H1 (cell line): ENCODE results near the gene PDHX. TPM values are rescaled to one million over a fixed set of nuclear protein-coding genes. Genes with fewer than 3 reads are reported as not detected.

Source experiments
- CTCF ChIA-PET: fragments of 300-600 bp; sonication (Branson Sonifier 250); formaldehyde crosslinking; loops from one replicate; lab custom pipeline; 2021; ENCODE audit not compliant: partially characterized antibody; lab: Charles Lee
- POLR2A ChIA-PET: fragments of 300-600 bp; sonication (Branson Sonifier 250); formaldehyde crosslinking; loops from one replicate; lab custom pipeline; 2021; ENCODE audit warnings: inconsistent platforms; ENCODE audit not compliant: partially characterized antibody; lab: Charles Lee
- DNase-seq, 2 experiments: peaks; one replicate each; pipeline versions ENCODE4 v3.0.0 to v3.0.0-alpha.2; 2010 to 2022; ENCODE audit warnings: low spot score in 2 of 2, low read depth in 1 of 2, mixed read lengths in 1 of 2
- FAIRE-seq: peaks from 2 replicates; lab custom pipeline; 2011; peaks lifted over from hg19 to GRCh38; lab: Jason Lieb, UNC
- H2AFZ ChIP-seq: 2 replicates; pipeline ENCODE4 v1.8.1; 2012; ENCODE audit warnings: low read length, inconsistent platforms
- H2AK5ac ChIP-seq: 2 replicates; pipeline ENCODE4 v1.6.1; 2013; ENCODE audit warnings: low read depth, low read length
- H2BK120ac ChIP-seq: replicated peaks from 2 replicates; pipeline ENCODE3; 2013; ENCODE audit warnings: low read depth, low read length, inconsistent platforms
- H2BK12ac ChIP-seq: 2 replicates; pipeline ENCODE4 v1.6.1; 2013; ENCODE audit warnings: low read depth, low read length
- H2BK15ac ChIP-seq: 2 replicates; pipeline ENCODE4 v1.6.1; 2013; ENCODE audit warnings: low read length
- H2BK20ac ChIP-seq: 2 replicates; pipeline ENCODE4 v1.6.1; 2013; ENCODE audit warnings: low read length
- H2BK5ac ChIP-seq: 2 replicates; pipeline ENCODE4 v1.6.1; 2013; ENCODE audit warnings: low read depth, low read length
- H3K14ac ChIP-seq: 2 replicates; pipeline ENCODE4 v1.6.1; 2013; ENCODE audit warnings: inconsistent platforms; ENCODE audit not compliant: insufficient read length
- H3K18ac ChIP-seq: 2 replicates; pipeline ENCODE4 v1.6.1; 2013; ENCODE audit warnings: low read length; ENCODE audit errors: extremely low read depth
- H3K23ac ChIP-seq: 2 replicates; pipeline ENCODE4 v1.6.1; 2013; ENCODE audit warnings: inconsistent platforms; ENCODE audit not compliant: insufficient read length
- H3K23me2 ChIP-seq: 2 replicates; pipeline ENCODE4 v1.6.1; 2013; ENCODE audit warnings: low read depth, low read length
- H3K27ac ChIP-seq: 2 replicates; pipeline ENCODE4 v1.6.1; 2011; ENCODE audit warnings: low read depth, low read length, inconsistent platforms
- H3K27me3 ChIP-seq, 4 experiments: replicated peaks in 1 of 4; 1 replicate in 1 of 4; 2 replicates in 3 of 4; pipeline versions ENCODE4 v1.6.1 to v1.8.1; 2011 to 2013; ENCODE audit warnings: low read length in 3 of 4, mild to moderate bottlenecking in 3 of 4, inconsistent platforms in 2 of 4, mixed read lengths in 2 of 4, moderate library complexity in 1 of 4; ENCODE audit not compliant: control insufficient read depth in 3 of 4, insufficient read depth in 3 of 4; ENCODE audit errors: extremely low read depth in 1 of 4
- H3K36me3 ChIP-seq, 4 experiments: 2 replicates each; pipeline versions ENCODE4 v1.6.1 to v1.8.1; 2011 to 2013; ENCODE audit warnings: mild to moderate bottlenecking in 4 of 4, low read length in 3 of 4, moderate library complexity in 2 of 4, control low read depth in 1 of 4, inconsistent platforms in 1 of 4; ENCODE audit not compliant: insufficient read depth in 4 of 4, control insufficient read depth in 2 of 4
- H3K4ac ChIP-seq: replicated peaks from 2 replicates; pipeline ENCODE3; 2013; ENCODE audit warnings: low read length, low read depth, mixed read lengths, inconsistent platforms; ENCODE audit not compliant: insufficient read length
- H3K4me1 ChIP-seq, 4 experiments: replicated peaks in 1 of 4; 1 replicate in 1 of 4; 2 replicates in 3 of 4; pipeline versions ENCODE4 v1.6.1 to v1.8.1; 2011 to 2013; ENCODE audit warnings: low read length in 3 of 4, inconsistent platforms in 2 of 4, mixed read lengths in 1 of 4; ENCODE audit not compliant: insufficient read depth in 4 of 4, control insufficient read depth in 3 of 4
- H3K4me2 ChIP-seq, 2 experiments: 2 replicates each; pipeline versions ENCODE4 v1.6.1 to v1.8.1; 2011 to 2013; ENCODE audit warnings: low read depth in 2 of 2, low read length in 2 of 2, control low read depth in 1 of 2, inconsistent platforms in 1 of 2, mild to moderate bottlenecking in 1 of 2; ENCODE audit not compliant: insufficient read depth in 1 of 2
- H3K4me3 ChIP-seq, 4 experiments: fragments of 200-600, 300-600 bp in 1 of 4; sonication (generic), shearing (Covaris generic), sonication (Bioruptor Twin) in 1 of 4; 2 replicates each; pipeline versions ENCODE4 v1.5.1 to v1.8.1; 2011 to 2016; ENCODE audit warnings: low read length in 4 of 4, low read depth in 3 of 4, control low read depth in 2 of 4, inconsistent platforms in 2 of 4, mild to moderate bottlenecking in 2 of 4, mixed read lengths in 1 of 4, moderate library complexity in 1 of 4; ENCODE audit not compliant: insufficient read depth in 2 of 4; ENCODE audit errors: extremely low read depth in 1 of 4
- H3K56ac ChIP-seq: replicated peaks from 2 replicates; pipeline ENCODE3; 2013; ENCODE audit warnings: low read depth, mild to moderate bottlenecking, mixed read lengths, low read length, inconsistent platforms; ENCODE audit not compliant: insufficient read length
- H3K79me1 ChIP-seq: 2 replicates; pipeline ENCODE4 v1.6.1; 2013; ENCODE audit warnings: low read depth, low read length, control low read depth
- H3K79me2 ChIP-seq, 2 experiments: 2 replicates each; pipeline versions ENCODE4 v1.6.1 to v1.8.1; 2012 to 2013; ENCODE audit warnings: low read length in 2 of 2, mild to moderate bottlenecking in 2 of 2, inconsistent platforms in 1 of 2; ENCODE audit not compliant: insufficient read depth in 2 of 2, control insufficient read depth in 1 of 2
- H3K9ac ChIP-seq, 4 experiments: replicated peaks in 1 of 4; 1 replicate in 1 of 4; 2 replicates in 3 of 4; pipeline versions ENCODE4 v1.6.1 to v1.8.1; 2011 to 2013; ENCODE audit warnings: low read depth in 3 of 4, low read length in 3 of 4, control low read depth in 2 of 4, mild to moderate bottlenecking in 2 of 4, moderate library complexity in 2 of 4, inconsistent platforms in 1 of 4; ENCODE audit errors: extremely low read depth in 1 of 4
- H3K9me3 ChIP-seq, 2 experiments: 2 replicates each; pipeline versions ENCODE4 v1.6.1 to v1.8.1; 2012 to 2013; ENCODE audit warnings: mild to moderate bottlenecking in 2 of 2, moderate library complexity in 2 of 2, control low read depth in 1 of 2, inconsistent platforms in 1 of 2, low read depth in 1 of 2, low read length in 1 of 2, mixed read lengths in 1 of 2; ENCODE audit not compliant: insufficient read depth in 2 of 2
- H4K20me1 ChIP-seq, 2 experiments: replicated peaks in 1 of 2; 2 replicates each; pipeline versions ENCODE3 to v1.8.1; 2011 to 2013; ENCODE audit warnings: inconsistent platforms in 2 of 2, low read length in 2 of 2, mild to moderate bottlenecking in 1 of 2; ENCODE audit not compliant: insufficient read depth in 2 of 2, control insufficient read depth in 1 of 2
- H4K5ac ChIP-seq: 2 replicates; pipeline ENCODE4 v1.6.1; 2013; ENCODE audit warnings: low read length, low read depth, mixed read lengths, inconsistent platforms; ENCODE audit not compliant: insufficient read length
- H4K8ac ChIP-seq: 2 replicates; pipeline ENCODE4 v1.8.0; 2013; ENCODE audit warnings: mild to moderate bottlenecking, moderate library complexity, low read length, inconsistent platforms; ENCODE audit not compliant: insufficient read depth; ENCODE audit errors: extremely low read depth
- H4K91ac ChIP-seq: replicated peaks from 2 replicates; pipeline ENCODE3; 2013; ENCODE audit warnings: low read length, mixed read lengths, inconsistent platforms; ENCODE audit not compliant: insufficient read length
- WGBS, 2 experiments: shearing (Covaris generic) in 1 of 2; methylation state at CpG; one replicate each; pipeline versions ENCODE4 v1.1.6 to v1.1.7; 2013 to 2015; ENCODE audit warnings: low lambda C conversion rate in 2 of 2, mixed read lengths in 2 of 2, inconsistent platforms in 1 of 2, low coverage in 1 of 2, missing lambda C conversion rate in 1 of 2; ENCODE audit not compliant: insufficient replicate concordance in 2 of 2, insufficient coverage in 1 of 2, insufficient read length in 1 of 2; ENCODE audit errors: extremely low coverage in 1 of 2, missing lambda C conversion rate in 1 of 2; 5-methylcytosine and 5-hydroxymethylcytosine counted together
- polyA plus RNA-seq, 7 experiments: library from polyadenylated mRNA; depleted of rRNA in 3 of 7; stranded (reverse) in 5 of 7; unstranded in 2 of 7; fragments of >200 nt in 5 of 7; fragments of 200-250 nt in 2 of 7; gene quantifications; 1 replicate in 5 of 7; 2 replicates in 1 of 7; 4 replicates in 1 of 7; pipeline versions ENCODE4 v1.2.1 to v1.2.3, GENCODE V29; 2011 to 2013; ENCODE audit warnings: missing spikeins in 2 of 7, mixed read lengths in 2 of 7
- total RNA-seq: library from RNA; stranded (reverse); fragmentation: NEBNext Ultra II Directional; extraction: Animal tissue kit (Norgen Biotek cat#: 25700); gene quantifications from 2 replicates; pipeline ENCODE4 v1.2.1, GENCODE V29; 2021

Gene PDHX
- total and polyA plus RNA-seq, 2 of the 8 experiments (the other 6 are each of a cell fraction or from before 2014, with no cell fraction given): 12.4 to 51.9 TPM

- no peak overlapping the region for H4K91ac ChIP-seq
- H3K4me1 ChIP-seq: no peaks in the 10 kb centered on the region
- no peak overlapping the region for H3K9ac ChIP-seq
- no peaks in the 10 kb centered on the region for H3K27me3 ChIP-seq
- no peak overlapping the region for H3K18ac ChIP-seq
- no peak overlapping the region for H3K27ac ChIP-seq
- FAIRE-seq (no peak), DNase-seq (no peak)
- no peaks in the 10 kb centered on the region for H3K23me2 ChIP-seq
- no peak overlapping the region for H4K8ac ChIP-seq
- H3K56ac ChIP-seq: no peak overlapping the region
- H3K4me3 ChIP-seq: no peak overlapping the region
- peaks cover 0 to 3% of the 10 kb centered on the region in 2 experiments for H4K20me1 ChIP-seq
- CTCF ChIA-PET: interaction anchor here (2.2 kb wide), 1 partner anchor 10 kb away, joined by 5 read pairs; no protein-coding TSS in a partner anchor
- H2BK120ac ChIP-seq: no peak overlapping the region
- H4K5ac ChIP-seq: no peak overlapping the region
- H2AK5ac ChIP-seq: no peak overlapping the region
- 92% methylated on average over 6 of the region's 6 CpGs; no CpG with 5 or more reads in 1 of the 2 experiments for WGBS, 2 experiments
- no peak overlapping the region for H2BK20ac ChIP-seq
- no peak overlapping the region for H3K23ac ChIP-seq
- no peak overlapping the region for H2BK5ac ChIP-seq
- H3K9me3 ChIP-seq: no peaks in the 10 kb centered on the region
- H2BK12ac ChIP-seq: no peak overlapping the region
- H3K4me2 ChIP-seq: no peak overlapping the region
- H3K79me2 ChIP-seq: 0 out of 4 replicates have a peak, but pooled peaks cover 0 to 9% of the 10 kb centered on the region in 2 experiments
- POLR2A ChIA-PET: no interaction called here
- peaks cover 0 to 7% (median 2%) of the 10 kb centered on the region in 4 experiments; a peak in 2 of 8 replicates for H3K36me3 ChIP-seq
- no peak overlapping the region for H3K4ac ChIP-seq
- H3K79me1 ChIP-seq: no peaks in the 10 kb centered on the region; the same call in 1 of the 2 replicates
- H2AFZ ChIP-seq: no peak overlapping the region
- H2BK15ac ChIP-seq: no peak overlapping the region
- H3K14ac ChIP-seq: no peak overlapping the region
These were observed 20.7 kb downstream of the PDHX start for GRCh38 chr11:34936945-34937629.
